Pericardium fibroblast (primary cell): ENCODE data around the gene PRND. TPM values are rescaled to one million over a fixed set of nuclear protein-coding genes. Genes with fewer than 3 reads are reported as not detected.

ENCODE experiments used
- total RNA-seq: library from RNA; depleted of rRNA; stranded (reverse); fragments of >200 nt; gene quantifications from 2 replicates; pipeline ENCODE4 v1.2.3, GENCODE V29; 2015

Gene PRND
- 0.26 TPM in 1 of 2 replicates, not detected in the other for total RNA-seq

GRCh38 chr20:4721719-4722118, at the start of gene PRND:
Gene PRND, plus strand, starts transcription at chr20:4721909. Its CDS starts 2,643 bp downstream, at chr20:4724552.

Other genes starting within 250 kb of the PRND start
- 115 and 147 TPM in 2 replicates for gene PRNP, start 35.5 kb upstream of the PRND start, total RNA-seq
- 8.2 and 36.6 TPM in 2 replicates for gene RASSF2, start 101.7 kb downstream of the PRND start, total RNA-seq